HG02885 (cell line): ENCODE measurements around the gene ARHGAP8.
"Not testable (repeated sequence)": the region's sequence is repeated elsewhere in the genome, so short reads cannot be mapped to it uniquely, and the experiment has no call there.

Experiments used
- ATAC-seq: cut with Tn5 transposase; IDR thresholded peaks from one replicate; pipeline ENCODE4 v1.9.1; 2021; ENCODE audit warnings: mild to moderate bottlenecking; ENCODE audit not compliant: unreplicated experiment, poor library complexity

Gene ARHGAP8

GRCh38 chr22:44797181-44797725 is 44.9 kb downstream of the ARHGAP8 start:
- no peak for ATAC-seq

GRCh38 chr22:44799077-44799945 is 46.9 kb downstream of the ARHGAP8 start:
- ATAC-seq = no peak

- not testable (repeated sequence) for ATAC-seq
Observed at GRCh38 chr22:44799946-44800634, 47.7 kb downstream of the ARHGAP8 start.

GRCh38 chr22:44801476-44801875 is 49.1 kb downstream of the ARHGAP8 start:
- no peak for ATAC-seq

- no peak for ATAC-seq
Observed at GRCh38 chr22:44802071-44802700, 49.8 kb downstream of the ARHGAP8 start.

- ATAC-seq = no peak
Observed at GRCh38 chr22:44802956-44803355, 50.6 kb downstream of the ARHGAP8 start.

GRCh38 chr22:44804327-44804726 is 52.0 kb downstream of the ARHGAP8 start:
- ATAC-seq = no peak

GRCh38 chr22:44805711-44806110 is 53.3 kb downstream of the ARHGAP8 start:
- no peak for ATAC-seq

- ATAC-seq = no peak
Observed at GRCh38 chr22:44807232-44807631, 54.9 kb downstream of the ARHGAP8 start.

GRCh38 chr22:44807915-44808690 is 55.7 kb downstream of the ARHGAP8 start:
- no peak for ATAC-seq

- ATAC-seq = no peak
Observed at GRCh38 chr22:44809456-44809855, 57.1 kb downstream of the ARHGAP8 start.

- no peak for ATAC-seq
Observed at GRCh38 chr22:44811141-44811540, 58.8 kb downstream of the ARHGAP8 start.

- no peak for ATAC-seq
Observed at GRCh38 chr22:44813416-44813815, 61.0 kb downstream of the ARHGAP8 start.

GRCh38 chr22:44814266-44815098 is 62.1 kb downstream of the ARHGAP8 start:
- no peak for ATAC-seq

- ATAC-seq = no peak
Observed at GRCh38 chr22:44815099-44816070, 63.0 kb downstream of the ARHGAP8 start.

GRCh38 chr22:44816141-44816540 is 63.8 kb downstream of the ARHGAP8 start:
- ATAC-seq = no peak

- no peak for ATAC-seq
Observed at GRCh38 chr22:44818727-44819126, 66.4 kb downstream of the ARHGAP8 start.

- no peak for ATAC-seq
Observed at GRCh38 chr22:44819966-44820631, 67.7 kb downstream of the ARHGAP8 start.
